Endometrial microvascular endothelial cells (primary cell): ENCODE results near the gene IQCE. TPM values are rescaled to one million over a fixed set of nuclear protein-coding genes. Genes with fewer than 3 reads are reported as not detected.

Experiments
- in situ Hi-C: cut with HindIII; loops from 2 replicates; pipeline ENCODE4 v1.10.0; 2017; ENCODE audit warnings: low sequenced_read_pairs, low pct_unique_long_range_greater_than_20kb; ENCODE audit errors: inconsistent ontology term
- total RNA-seq: library from RNA; depleted of rRNA; stranded (reverse); fragments of >200 nt; gene quantifications from one replicate; pipeline ENCODE4 v1.2.3, GENCODE V29; 2015; ENCODE audit errors: inconsistent ontology term

IQCE gene
- total RNA-seq, 1 donor from 2014 or later: 17.4 TPM

- in situ Hi-C loops: no loop called here
Observed at GRCh38 chr7:2637505-2638223, 78.9 kb downstream of the IQCE start.

GRCh38 chr7:2638224-2638991, 79.6 kb downstream of the IQCE start:
- in situ Hi-C loops: no loop called here

- in situ Hi-C loops: no loop called here
Observed at GRCh38 chr7:2639181-2639681, 80.5 kb downstream of the IQCE start.

- in situ Hi-C loops: no loop called here
Observed at GRCh38 chr7:2639695-2640481, 81.1 kb downstream of the IQCE start.

- in situ Hi-C loops: no loop called here
Observed at GRCh38 chr7:2640482-2640830, 81.7 kb downstream of the IQCE start.

- in situ Hi-C loops: no loop called here
Observed at GRCh38 chr7:2640846-2641316, 82.1 kb downstream of the IQCE start.

GRCh38 chr7:2641406-2642393, 82.9 kb downstream of the IQCE start:
- in situ Hi-C loops: no loop called here

- in situ Hi-C loops: no loop called here
Observed at GRCh38 chr7:2643386-2644219, 84.8 kb downstream of the IQCE start.

- in situ Hi-C loops: no loop called here
Observed at GRCh38 chr7:2644220-2644561, 85.4 kb downstream of the IQCE start.

GRCh38 chr7:2644562-2645273, 85.9 kb downstream of the IQCE start:
- in situ Hi-C loops: no loop called here

- in situ Hi-C loops: no loop called here
Observed at GRCh38 chr7:2645274-2645868, 86.6 kb downstream of the IQCE start.

GRCh38 chr7:2646336-2646679, 87.5 kb downstream of the IQCE start:
- in situ Hi-C loops: no loop called here

- in situ Hi-C loops: no loop called here
Observed at GRCh38 chr7:2646680-2647571, 88.1 kb downstream of the IQCE start.

GRCh38 chr7:2647594-2648172, 88.9 kb downstream of the IQCE start:
- in situ Hi-C loops: no loop called here

GRCh38 chr7:2649139-2649838, 90.5 kb downstream of the IQCE start:
- in situ Hi-C loops: no loop called here
